Gastroesophageal sphincter (tissue), 3 donors: ENCODE results near the gene DPEP1.

ENCODE experiments used
- CTCF ChIP-seq, 4 experiments: fragments of 200-600 bp in 2 of 4; fragments of 450-650 bp in 2 of 4; sonication (generic) in 1 of 4; IDR thresholded peaks; one replicate each; pipeline ENCODE4 v1.5.1; 2017 to 2019; ENCODE audit warnings: antibody characterized with exemption in 4 of 4, mild to moderate bottlenecking in 2 of 4, moderate library complexity in 2 of 4
- POLR2A ChIP-seq, 2 donors: fragments of 450-650 bp; IDR thresholded peaks; one replicate each; pipeline ENCODE4 v1.6.1; 2017; ENCODE audit warnings: antibody characterized with exemption in 2 of 2, mild to moderate bottlenecking in 2 of 2, moderate library complexity in 1 of 2

- no peak for TF ChIP-seq POLR2A (IDR thresholded peaks at IDR 0.05)
- TF ChIP-seq CTCF (IDR thresholded peaks at IDR 0.05): no peak
These were observed 3.4 kb upstream of the DPEP1 start for GRCh38 chr16:89610108-89610453.
